H1 (cell line): Measurements from ENCODE around the gene OR1G1.

ENCODE experiments used
- ASH2L ChIP-seq: fragments of 200-600, 300-600 bp; sonication (generic); IDR thresholded peaks from one replicate; pipeline ENCODE4 v1.7.1; 2017; ENCODE audit warnings: low read length
- CHD2 ChIP-seq: IDR thresholded peaks from 2 replicates; pipeline ENCODE4 v1.6.1; 2012; ENCODE audit warnings: low read length, improper control_type of control experiment
- JUND ChIP-seq: IDR thresholded peaks from 2 replicates; pipeline ENCODE4 v1.6.1; 2011; ENCODE audit warnings: mild to moderate bottlenecking, improper control_type of control experiment, low read length
- NANOG ChIP-seq: IDR thresholded peaks from 2 replicates; pipeline ENCODE4 v1.6.1; 2011; ENCODE audit warnings: low read length, low read depth, mild to moderate bottlenecking, inconsistent platforms; ENCODE audit not compliant: insufficient read depth, poor library complexity, severe bottlenecking
- PHF8 ChIP-seq: fragments of 200-600 bp; sonication (generic); conservative IDR thresholded peaks from 2 replicates; pipeline ENCODE4 v1.7.1; 2012; ENCODE audit warnings: low read depth, mild to moderate bottlenecking, inconsistent platforms, low read length, moderate library complexity
- POLR2A ChIP-seq, 2 experiments: IDR thresholded peaks; 1 replicate in 1 of 2; 2 replicates in 1 of 2; pipeline ENCODE4 v1.6.1; 2011; ENCODE audit warnings: low read depth in 2 of 2, low read length in 2 of 2, mild to moderate bottlenecking in 2 of 2; ENCODE audit errors: control extremely low read depth in 1 of 2
- RAD21 ChIP-seq, 2 experiments: IDR thresholded peaks in 1 of 2; conservative IDR thresholded peaks in 1 of 2; 2 replicates each; pipeline ENCODE4 v1.6.1; 2011; ENCODE audit warnings: low read depth in 2 of 2, low read length in 2 of 2, improper control_type of control experiment in 1 of 2, inconsistent platforms in 1 of 2, mild to moderate bottlenecking in 1 of 2, moderate library complexity in 1 of 2
- SP1 ChIP-seq: IDR thresholded peaks from 2 replicates; pipeline ENCODE4 v1.6.1; 2011; ENCODE audit warnings: low read depth, low read length
- TF ChIP-seq, protein P1 (sequence below), 3 experiments: IDR thresholded peaks; 1 replicate in 2 of 3; 2 replicates in 1 of 3; pipeline versions ENCODE4 v1.5.1 to v1.6.1; 2011; ENCODE audit warnings: low read length in 3 of 3, mild to moderate bottlenecking in 3 of 3, inconsistent platforms in 2 of 3, low read depth in 1 of 3, moderate library complexity in 1 of 3; ENCODE audit not compliant: insufficient read depth in 1 of 3; ENCODE audit errors: control extremely low read depth in 1 of 3

DNA sequence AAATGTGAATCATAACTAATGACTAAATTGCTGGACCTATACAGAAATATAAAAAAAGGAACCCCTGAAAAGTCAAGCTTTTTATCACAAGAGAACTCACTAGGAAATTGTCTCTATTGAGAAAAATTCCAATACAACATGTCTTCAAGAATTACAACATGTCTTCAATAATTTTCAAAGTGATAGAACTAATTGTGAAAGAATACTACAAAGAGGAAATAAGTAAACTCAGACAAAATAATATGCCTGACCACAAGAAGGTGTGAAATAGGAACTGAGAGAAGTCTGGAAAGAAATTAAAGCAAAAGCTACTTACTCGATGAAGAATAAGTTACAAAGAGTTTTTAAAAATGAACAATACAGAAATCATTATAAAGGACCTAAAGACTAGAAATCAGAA lies 29.9 kb upstream of the OR1G1 start:
- TF ChIP-seq ASH2L (no peak), CHD2 (no peak), JUND (no peak), NANOG (no peak), RAD21 (IDR thresholded peaks at IDR 0.05 in 1 of 2, conservative IDR thresholded peaks at IDR 0.05 in 1 of 2; ENCODE audit: low read depth in 2 of 2, low read length in 2 of 2) (no peak), SP1 (no peak), POLR2A (IDR thresholded peaks at IDR 0.05; ENCODE audit: control extremely low read depth in 1 of 2, low read depth in 2 of 2, low read length in 2 of 2) (no peak), PHF8 (no peak)
- TF ChIP-seq, protein P1, sequence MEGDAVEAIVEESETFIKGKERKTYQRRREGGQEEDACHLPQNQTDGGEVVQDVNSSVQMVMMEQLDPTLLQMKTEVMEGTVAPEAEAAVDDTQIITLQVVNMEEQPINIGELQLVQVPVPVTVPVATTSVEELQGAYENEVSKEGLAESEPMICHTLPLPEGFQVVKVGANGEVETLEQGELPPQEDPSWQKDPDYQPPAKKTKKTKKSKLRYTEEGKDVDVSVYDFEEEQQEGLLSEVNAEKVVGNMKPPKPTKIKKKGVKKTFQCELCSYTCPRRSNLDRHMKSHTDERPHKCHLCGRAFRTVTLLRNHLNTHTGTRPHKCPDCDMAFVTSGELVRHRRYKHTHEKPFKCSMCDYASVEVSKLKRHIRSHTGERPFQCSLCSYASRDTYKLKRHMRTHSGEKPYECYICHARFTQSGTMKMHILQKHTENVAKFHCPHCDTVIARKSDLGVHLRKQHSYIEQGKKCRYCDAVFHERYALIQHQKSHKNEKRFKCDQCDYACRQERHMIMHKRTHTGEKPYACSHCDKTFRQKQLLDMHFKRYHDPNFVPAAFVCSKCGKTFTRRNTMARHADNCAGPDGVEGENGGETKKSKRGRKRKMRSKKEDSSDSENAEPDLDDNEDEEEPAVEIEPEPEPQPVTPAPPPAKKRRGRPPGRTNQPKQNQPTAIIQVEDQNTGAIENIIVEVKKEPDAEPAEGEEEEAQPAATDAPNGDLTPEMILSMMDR (IDR thresholded peaks at IDR 0.05; ENCODE audit: control extremely low read depth in 1 of 3, insufficient read depth in 1 of 3, low read depth in 1 of 3, low read length in 3 of 3), result no peak
